ENCODE results near the gene UBE2J2. TPM values are rescaled to one million over a fixed set of nuclear protein-coding genes. Genes with fewer than 3 reads are reported as not detected.

The UBE2J2 gene
- polyA plus RNA-seq, 2 of the 4 experiments (the other 2 are of a cell fraction) = 21.2 to 36.2 TPM

GRCh38 chr1:1217621-1218523, 55.8 kb downstream of the UBE2J2 start:
- no peak for FAIRE-seq
- DNase-seq (ENCODE audit: low read depth in 1 of 2, low spot score in 1 of 2) = peak in 1 of 2 experiments; percentile 15
- CTCF ChIA-PET = interaction anchor here (0.7 to 1.2 kb wide), 2 partner anchors 13 to 95 kb away, joined by 3 read pairs; no protein-coding TSS in a partner anchor
- Histone ChIP-seq H3K4me1 (no peaks in the 10 kb centered on the region), H3K4me2 (no peak overlapping the region), H3K27ac (no peak overlapping the region), H3K4me3 (no peak overlapping the region), H3K9me3 (no peaks in the 10 kb centered on the region)
- POLR2A ChIA-PET = interaction anchor here (0.6 kb wide), 1 partner anchor 31 kb away, joined by 3 read pairs; no protein-coding TSS in a partner anchor
- ATAC-seq = no peak; a peak in 1 of 6 replicates
- 89% methylated on average over 35 of the region's 52 CpGs for WGBS (ENCODE audit: missing lambda C conversion rate)
- TF ChIP-seq HEYL (CRISPR knock-in tag; IDR thresholded peaks at IDR 0.05) (no peak), CTCF (IDR thresholded peaks at IDR 0.05) (no peak), NR3C1 (IDR thresholded peaks at IDR 0.05) (no peak), CBX2 (IDR thresholded peaks at IDR 0.05; ENCODE audit: borderline replicate concordance, low read depth) (no peak), RAD21 (conservative IDR thresholded peaks at IDR 0.05 in 1 of 2, IDR thresholded peaks at IDR 0.05 in 1 of 2) (no peak), MAFK (IDR thresholded peaks at IDR 0.05; ENCODE audit: partially characterized antibody) (no peak), RNF2 (IDR thresholded peaks at IDR 0.05; ENCODE audit: borderline replicate concordance, low read depth) (no peak), SMC3 (IDR thresholded peaks at IDR 0.05) (no peak)

DNA sequence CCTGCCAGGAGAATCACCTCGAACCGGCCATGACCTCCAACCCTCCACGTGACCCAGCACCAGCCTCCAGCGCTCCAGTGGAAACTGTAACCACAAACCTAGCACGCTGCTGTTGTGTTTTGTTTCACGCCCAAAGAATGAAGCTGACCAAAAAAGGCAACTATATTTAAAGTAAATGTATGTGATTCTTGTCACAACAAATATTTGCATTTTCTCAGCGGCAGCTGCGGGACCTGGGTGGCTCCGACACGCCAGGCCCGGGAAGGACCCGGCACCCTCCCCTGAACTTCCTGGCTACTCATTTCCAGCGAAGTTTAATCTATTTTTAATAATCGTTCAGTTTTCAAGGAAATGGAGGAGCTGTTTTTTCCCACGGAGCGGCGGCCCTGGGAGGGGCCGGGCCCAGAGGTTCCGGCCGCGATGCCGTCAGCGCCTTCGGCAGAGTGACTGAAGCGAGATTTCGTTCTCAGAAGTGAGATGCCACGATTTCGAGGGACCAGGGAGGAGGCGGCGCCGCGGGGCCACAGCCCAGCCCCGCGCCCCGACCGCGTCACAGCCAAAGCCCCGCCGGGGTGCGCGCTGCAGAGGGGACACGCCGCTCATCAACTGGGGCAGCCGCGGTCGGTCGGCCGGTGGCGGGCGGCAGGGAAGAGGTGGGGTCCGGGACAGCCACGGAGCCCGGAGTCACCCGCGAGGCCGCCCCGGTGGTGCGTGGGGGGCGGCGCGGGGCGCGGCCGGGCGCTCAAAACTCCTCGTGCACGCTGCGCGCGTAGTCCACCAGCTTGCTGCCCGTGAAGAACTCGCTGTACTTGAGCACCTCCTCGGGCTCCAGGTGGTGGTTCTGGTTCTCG, 56.7 kb downstream of the UBE2J2 start:
- POLR2A ChIA-PET = interaction anchor here (0.6 kb wide), 1 partner anchor 31 kb away, joined by 3 read pairs; no protein-coding TSS in a partner anchor
- no peak overlapping the region for H3K4me2 ChIP-seq
- FAIRE-seq = no peak
- CTCF ChIA-PET = interaction anchor here (1.2 kb wide), 1 partner anchor 12 kb away, joined by 3 read pairs; no protein-coding TSS in a partner anchor
- WGBS (ENCODE audit: missing lambda C conversion rate) = 93% methylated on average over 30 of the region's 74 CpGs
- H3K27ac ChIP-seq = no peak overlapping the region
- H3K4me1 ChIP-seq = no peaks in the 10 kb centered on the region
- TF ChIP-seq MAZ (IDR thresholded peaks at IDR 0.05; ENCODE audit: borderline replicate concordance, low read depth, low read length) (no peak), HOXB5 (CRISPR knock-in tag; IDR thresholded peaks at IDR 0.05) (no peak), RARB (CRISPR knock-in tag; IDR thresholded peaks at IDR 0.05) (no peak), POLR2A (IDR thresholded peaks at IDR 0.05; ENCODE audit: low read length) (no peak), RAD21 (conservative IDR thresholded peaks at IDR 0.05 in 1 of 2, IDR thresholded peaks at IDR 0.05 in 1 of 2) (no peak)
- TF ChIP-seq, protein P1, sequence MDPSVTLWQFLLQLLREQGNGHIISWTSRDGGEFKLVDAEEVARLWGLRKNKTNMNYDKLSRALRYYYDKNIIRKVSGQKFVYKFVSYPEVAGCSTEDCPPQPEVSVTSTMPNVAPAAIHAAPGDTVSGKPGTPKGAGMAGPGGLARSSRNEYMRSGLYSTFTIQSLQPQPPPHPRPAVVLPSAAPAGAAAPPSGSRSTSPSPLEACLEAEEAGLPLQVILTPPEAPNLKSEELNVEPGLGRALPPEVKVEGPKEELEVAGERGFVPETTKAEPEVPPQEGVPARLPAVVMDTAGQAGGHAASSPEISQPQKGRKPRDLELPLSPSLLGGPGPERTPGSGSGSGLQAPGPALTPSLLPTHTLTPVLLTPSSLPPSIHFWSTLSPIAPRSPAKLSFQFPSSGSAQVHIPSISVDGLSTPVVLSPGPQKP (IDR thresholded peaks at IDR 0.05; ENCODE audit: low read depth, low read length) = no peak
- TF ChIP-seq, protein P2, sequence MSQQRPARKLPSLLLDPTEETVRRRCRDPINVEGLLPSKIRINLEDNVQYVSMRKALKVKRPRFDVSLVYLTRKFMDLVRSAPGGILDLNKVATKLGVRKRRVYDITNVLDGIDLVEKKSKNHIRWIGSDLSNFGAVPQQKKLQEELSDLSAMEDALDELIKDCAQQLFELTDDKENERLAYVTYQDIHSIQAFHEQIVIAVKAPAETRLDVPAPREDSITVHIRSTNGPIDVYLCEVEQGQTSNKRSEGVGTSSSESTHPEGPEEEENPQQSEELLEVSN (IDR thresholded peaks at IDR 0.05; ENCODE audit: borderline replicate concordance, low read depth) = no peak
- no peak for DNase-seq (ENCODE audit: low read depth in 1 of 2, low spot score in 1 of 2)
- no peak for ATAC-seq
- no peak overlapping the region for H3K4me3 ChIP-seq
- H3K9me3 ChIP-seq = no peaks in the 10 kb centered on the region
